GM19438 (cell line): Measurements from ENCODE around the gene EFEMP1.

Experiments
- ATAC-seq: cut with Tn5 transposase; IDR thresholded peaks from one replicate; pipeline ENCODE4 v1.9.1; 2021; ENCODE audit warnings: low read depth; ENCODE audit not compliant: unreplicated experiment

Gene EFEMP1

GRCh38 chr2:55874338-55874737, 49.2 kb downstream of the EFEMP1 start:
- no peak for ATAC-seq

GRCh38 chr2:55871637-55872036, 51.9 kb downstream of the EFEMP1 start:
- ATAC-seq: no peak

GRCh38 chr2:55869637-55870325, 53.8 kb downstream of the EFEMP1 start:
- no peak for ATAC-seq

GRCh38 chr2:55865096-55865835, 58.3 kb downstream of the EFEMP1 start:
- ATAC-seq: no peak

GRCh38 chr2:55864351-55865084, 59.1 kb downstream of the EFEMP1 start:
- no peak for ATAC-seq

GRCh38 chr2:55862673-55863390, 60.8 kb downstream of the EFEMP1 start:
- ATAC-seq: no peak

GRCh38 chr2:55862246-55862645, 61.3 kb downstream of the EFEMP1 start:
- no peak for ATAC-seq

- no peak for ATAC-seq
These were observed 61.8 kb downstream of the EFEMP1 start for GRCh38 chr2:55861733-55862132.

- ATAC-seq: no peak
These were observed 62.8 kb downstream of the EFEMP1 start for GRCh38 chr2:55860832-55861231.

- ATAC-seq: no peak
These were observed 63.7 kb downstream of the EFEMP1 start for GRCh38 chr2:55859875-55860274.

- no peak for ATAC-seq
These were observed 65.8 kb downstream of the EFEMP1 start for GRCh38 chr2:55857766-55858165.

- no peak for ATAC-seq
These were observed 66.6 kb downstream of the EFEMP1 start for GRCh38 chr2:55856936-55857335.

- ATAC-seq: no peak
These were observed 75.5 kb downstream of the EFEMP1 start for GRCh38 chr2:55848096-55848495.

- ATAC-seq: no peak
These were observed 77.2 kb downstream of the EFEMP1 start for GRCh38 chr2:55846426-55846825.

- ATAC-seq: no peak
These were observed 78.6 kb downstream of the EFEMP1 start for GRCh38 chr2:55844986-55845385.

GRCh38 chr2:55843994-55844345, 79.6 kb downstream of the EFEMP1 start:
- ATAC-seq: no peak

GRCh38 chr2:55843096-55843993, 80.2 kb downstream of the EFEMP1 start:
- ATAC-seq: no peak

- ATAC-seq: no peak
These were observed 81.5 kb downstream of the EFEMP1 start for GRCh38 chr2:55842046-55842445.

GRCh38 chr2:55840460-55840859, 83.1 kb downstream of the EFEMP1 start:
- no peak for ATAC-seq
